ENCODE measurements around the gene CFAP20DC.

- TF ChIP-seq CTCF (IDR thresholded peaks at IDR 0.05), result no peak
- no peak for TF ChIP-seq POLR2A (IDR thresholded peaks at IDR 0.05)
Measured at GRCh38 chr3:59079962-59080361, 30.1 kb upstream of the CFAP20DC start.
